ENCODE results near the gene POU6F1. TPM values are rescaled to one million over a fixed set of nuclear protein-coding genes. Genes with fewer than 3 reads are reported as not detected.

Gene POU6F1
- polyA plus RNA-seq, 1 donor from 2014 or later: 12.4 TPM

- Histone ChIP-seq H3K9me3 (ENCODE audit: low read length) (no peaks in the 10 kb centered on the region), H3K36me3 (ENCODE audit: insufficient read depth, low read length) (no peaks in the 10 kb centered on the region), H3K4me3 (ENCODE audit: low read length) (peak overlapping the region; percentile 41), H3K27me3 (ENCODE audit: insufficient read depth, low read depth, low read length) (no peaks in the 10 kb centered on the region), H3K9me2 (ENCODE audit: insufficient read depth, low read length) (no peaks in the 10 kb centered on the region), H3F3A (ENCODE audit: insufficient read depth, low read length, poor library complexity, severe bottlenecking) (no peaks in the 10 kb centered on the region), H3K9ac (ENCODE audit: low read length) (peak overlapping the region; percentile 45), H2AFZ (ENCODE audit: low read depth, low read length) (peak overlapping the region; percentile 27), H4K20me1 (ENCODE audit: insufficient read depth) (no peaks in the 10 kb centered on the region), H3K79me2 (replicated peaks; ENCODE audit: insufficient read depth, low read length) (no peaks in the 10 kb centered on the region), H3K27ac (ENCODE audit: low read length) (peak overlapping the region; percentile 79), H3K4me2 (ENCODE audit: low read length) (peak overlapping the region; percentile 52)
- TF ChIP-seq EP300 (conservative IDR thresholded peaks at IDR 0.05; ENCODE audit: poor library complexity, severe bottlenecking): no peak
- TF ChIP-seq REST (IDR thresholded peaks at IDR 0.05; ENCODE audit: borderline replicate concordance): peak; percentile 62
Measured at GRCh38 chr12:51225771-51226170, 7.9 kb upstream of the POU6F1 start.

- H3K9me2 ChIP-seq (ENCODE audit: insufficient read depth, low read length): no peaks in the 10 kb centered on the region
- no peaks in the 10 kb centered on the region for H3K79me2 ChIP-seq (replicated peaks; ENCODE audit: insufficient read depth, low read length)
- no peaks in the 10 kb centered on the region for H3K36me3 ChIP-seq (ENCODE audit: insufficient read depth, low read length)
- H4K20me1 ChIP-seq (ENCODE audit: insufficient read depth): no peaks in the 10 kb centered on the region
- peak overlapping the region; percentile 45 for H3K9ac ChIP-seq (ENCODE audit: low read length)
- no peaks in the 10 kb centered on the region for H3F3A ChIP-seq (ENCODE audit: insufficient read depth, low read length, poor library complexity, severe bottlenecking)
- H3K4me2 ChIP-seq (ENCODE audit: low read length): peak overlapping the region; percentile 52
- no peaks in the 10 kb centered on the region for H3K27me3 ChIP-seq (ENCODE audit: insufficient read depth, low read depth, low read length)
- H3K9me3 ChIP-seq (ENCODE audit: low read length): no peaks in the 10 kb centered on the region
- peak overlapping the region; percentile 27 for H2AFZ ChIP-seq (ENCODE audit: low read depth, low read length)
- H3K4me3 ChIP-seq (ENCODE audit: low read length): peak overlapping the region; percentile 41
- H3K27ac ChIP-seq (ENCODE audit: low read length): peak overlapping the region; percentile 79
- TF ChIP-seq TAF1 (IDR thresholded peaks at IDR 0.05; ENCODE audit: low read depth) (no peak), MXI1 (conservative IDR thresholded peaks at IDR 0.05; ENCODE audit: poor library complexity, severe bottlenecking) (no peak)
Measured at GRCh38 chr12:51225234-51225633, 7.4 kb upstream of the POU6F1 start.

- peak overlapping the region; percentile 79 for H3K27ac ChIP-seq (ENCODE audit: low read length)
- no peaks in the 10 kb centered on the region for H3K9me3 ChIP-seq (ENCODE audit: low read length)
- no peaks in the 10 kb centered on the region for H3K9me2 ChIP-seq (ENCODE audit: insufficient read depth, low read length)
- H3F3A ChIP-seq (ENCODE audit: insufficient read depth, low read length, poor library complexity, severe bottlenecking): no peaks in the 10 kb centered on the region
- H3K79me2 ChIP-seq (replicated peaks; ENCODE audit: insufficient read depth, low read length): no peaks in the 10 kb centered on the region
- no peaks in the 10 kb centered on the region for H3K27me3 ChIP-seq (ENCODE audit: insufficient read depth, low read depth, low read length)
- H3K4me2 ChIP-seq (ENCODE audit: low read length): no peak overlapping the region
- H3K36me3 ChIP-seq (ENCODE audit: insufficient read depth, low read length): no peaks in the 10 kb centered on the region
- H3K4me3 ChIP-seq (ENCODE audit: low read length): peak overlapping the region; percentile 41
- TF ChIP-seq MXI1 (conservative IDR thresholded peaks at IDR 0.05; ENCODE audit: poor library complexity, severe bottlenecking) (no peak), RAD21 (conservative IDR thresholded peaks at IDR 0.05) (no peak), TAF1 (IDR thresholded peaks at IDR 0.05; ENCODE audit: low read depth) (no peak), SMC3 (conservative IDR thresholded peaks at IDR 0.05; ENCODE audit: poor library complexity) (no peak), POLR2AphosphoS5 (IDR thresholded peaks at IDR 0.05) (no peak), EZH2 (IDR thresholded peaks at IDR 0.05; ENCODE audit: borderline replicate concordance, insufficient read depth, low read length, poor library complexity, severe bottlenecking) (no peak), REST (IDR thresholded peaks at IDR 0.05; ENCODE audit: borderline replicate concordance) (no peak), CTCF (IDR thresholded peaks at IDR 0.05; ENCODE audit: poor library complexity, severe bottlenecking) (no peak), EP300 (conservative IDR thresholded peaks at IDR 0.05; ENCODE audit: poor library complexity, severe bottlenecking) (no peak)
- H3K9ac ChIP-seq (ENCODE audit: low read length): no peak overlapping the region
- no peaks in the 10 kb centered on the region for H4K20me1 ChIP-seq (ENCODE audit: insufficient read depth)
- no peak overlapping the region for H2AFZ ChIP-seq (ENCODE audit: low read depth, low read length)
Measured at GRCh38 chr12:51224625-51225024, 6.8 kb upstream of the POU6F1 start.

All from neural cell (in vitro differentiated cells).